H1 (cell line): Measurements from ENCODE around the gene CROCC2. TPM values are rescaled to one million over a fixed set of nuclear protein-coding genes. Genes with fewer than 3 reads are reported as not detected.

ENCODE experiments used
- CTCF ChIA-PET: fragments of 300-600 bp; sonication (Branson Sonifier 250); formaldehyde crosslinking; loops from one replicate; lab custom pipeline; 2021; ENCODE audit not compliant: partially characterized antibody; lab: Charles Lee
- POLR2A ChIA-PET: fragments of 300-600 bp; sonication (Branson Sonifier 250); formaldehyde crosslinking; loops from one replicate; lab custom pipeline; 2021; ENCODE audit warnings: inconsistent platforms; ENCODE audit not compliant: partially characterized antibody; lab: Charles Lee
- DNase-seq, 2 experiments: peaks; one replicate each; pipeline versions ENCODE4 v3.0.0 to v3.0.0-alpha.2; 2010 to 2022; ENCODE audit warnings: low spot score in 2 of 2, low read depth in 1 of 2, mixed read lengths in 1 of 2
- FAIRE-seq: peaks from 2 replicates; lab custom pipeline; 2011; peaks lifted over from hg19 to GRCh38; lab: Jason Lieb, UNC
- H2AFZ ChIP-seq: 2 replicates; pipeline ENCODE4 v1.8.1; 2012; ENCODE audit warnings: low read length, inconsistent platforms
- H2AK5ac ChIP-seq: 2 replicates; pipeline ENCODE4 v1.6.1; 2013; ENCODE audit warnings: low read depth, low read length
- H2BK120ac ChIP-seq: replicated peaks from 2 replicates; pipeline ENCODE3; 2013; ENCODE audit warnings: low read depth, low read length, inconsistent platforms
- H2BK12ac ChIP-seq: 2 replicates; pipeline ENCODE4 v1.6.1; 2013; ENCODE audit warnings: low read depth, low read length
- H2BK15ac ChIP-seq: 2 replicates; pipeline ENCODE4 v1.6.1; 2013; ENCODE audit warnings: low read length
- H2BK20ac ChIP-seq: 2 replicates; pipeline ENCODE4 v1.6.1; 2013; ENCODE audit warnings: low read length
- H2BK5ac ChIP-seq: 2 replicates; pipeline ENCODE4 v1.6.1; 2013; ENCODE audit warnings: low read depth, low read length
- H3K14ac ChIP-seq: 2 replicates; pipeline ENCODE4 v1.6.1; 2013; ENCODE audit warnings: inconsistent platforms; ENCODE audit not compliant: insufficient read length
- H3K18ac ChIP-seq: 2 replicates; pipeline ENCODE4 v1.6.1; 2013; ENCODE audit warnings: low read length; ENCODE audit errors: extremely low read depth
- H3K23ac ChIP-seq: 2 replicates; pipeline ENCODE4 v1.6.1; 2013; ENCODE audit warnings: inconsistent platforms; ENCODE audit not compliant: insufficient read length
- H3K23me2 ChIP-seq: 2 replicates; pipeline ENCODE4 v1.6.1; 2013; ENCODE audit warnings: low read depth, low read length
- H3K27ac ChIP-seq: 2 replicates; pipeline ENCODE4 v1.6.1; 2011; ENCODE audit warnings: low read depth, low read length, inconsistent platforms
- H3K27me3 ChIP-seq, 4 experiments: replicated peaks in 1 of 4; 1 replicate in 1 of 4; 2 replicates in 3 of 4; pipeline versions ENCODE4 v1.6.1 to v1.8.1; 2011 to 2013; ENCODE audit warnings: low read length in 3 of 4, mild to moderate bottlenecking in 3 of 4, inconsistent platforms in 2 of 4, mixed read lengths in 2 of 4, moderate library complexity in 1 of 4; ENCODE audit not compliant: control insufficient read depth in 3 of 4, insufficient read depth in 3 of 4; ENCODE audit errors: extremely low read depth in 1 of 4
- H3K36me3 ChIP-seq, 4 experiments: 2 replicates each; pipeline versions ENCODE4 v1.6.1 to v1.8.1; 2011 to 2013; ENCODE audit warnings: mild to moderate bottlenecking in 4 of 4, low read length in 3 of 4, moderate library complexity in 2 of 4, control low read depth in 1 of 4, inconsistent platforms in 1 of 4; ENCODE audit not compliant: insufficient read depth in 4 of 4, control insufficient read depth in 2 of 4
- H3K4ac ChIP-seq: replicated peaks from 2 replicates; pipeline ENCODE3; 2013; ENCODE audit warnings: low read length, low read depth, mixed read lengths, inconsistent platforms; ENCODE audit not compliant: insufficient read length
- H3K4me1 ChIP-seq, 4 experiments: replicated peaks in 1 of 4; 1 replicate in 1 of 4; 2 replicates in 3 of 4; pipeline versions ENCODE4 v1.6.1 to v1.8.1; 2011 to 2013; ENCODE audit warnings: low read length in 3 of 4, inconsistent platforms in 2 of 4, mixed read lengths in 1 of 4; ENCODE audit not compliant: insufficient read depth in 4 of 4, control insufficient read depth in 3 of 4
- H3K4me2 ChIP-seq, 2 experiments: 2 replicates each; pipeline versions ENCODE4 v1.6.1 to v1.8.1; 2011 to 2013; ENCODE audit warnings: low read depth in 2 of 2, low read length in 2 of 2, control low read depth in 1 of 2, inconsistent platforms in 1 of 2, mild to moderate bottlenecking in 1 of 2; ENCODE audit not compliant: insufficient read depth in 1 of 2
- H3K4me3 ChIP-seq, 4 experiments: fragments of 200-600, 300-600 bp in 1 of 4; sonication (generic), shearing (Covaris generic), sonication (Bioruptor Twin) in 1 of 4; 2 replicates each; pipeline versions ENCODE4 v1.5.1 to v1.8.1; 2011 to 2016; ENCODE audit warnings: low read length in 4 of 4, low read depth in 3 of 4, control low read depth in 2 of 4, inconsistent platforms in 2 of 4, mild to moderate bottlenecking in 2 of 4, mixed read lengths in 1 of 4, moderate library complexity in 1 of 4; ENCODE audit not compliant: insufficient read depth in 2 of 4; ENCODE audit errors: extremely low read depth in 1 of 4
- H3K56ac ChIP-seq: replicated peaks from 2 replicates; pipeline ENCODE3; 2013; ENCODE audit warnings: low read depth, mild to moderate bottlenecking, mixed read lengths, low read length, inconsistent platforms; ENCODE audit not compliant: insufficient read length
- H3K79me1 ChIP-seq: 2 replicates; pipeline ENCODE4 v1.6.1; 2013; ENCODE audit warnings: low read depth, low read length, control low read depth
- H3K79me2 ChIP-seq, 2 experiments: 2 replicates each; pipeline versions ENCODE4 v1.6.1 to v1.8.1; 2012 to 2013; ENCODE audit warnings: low read length in 2 of 2, mild to moderate bottlenecking in 2 of 2, inconsistent platforms in 1 of 2; ENCODE audit not compliant: insufficient read depth in 2 of 2, control insufficient read depth in 1 of 2
- H3K9ac ChIP-seq, 4 experiments: replicated peaks in 1 of 4; 1 replicate in 1 of 4; 2 replicates in 3 of 4; pipeline versions ENCODE4 v1.6.1 to v1.8.1; 2011 to 2013; ENCODE audit warnings: low read depth in 3 of 4, low read length in 3 of 4, control low read depth in 2 of 4, mild to moderate bottlenecking in 2 of 4, moderate library complexity in 2 of 4, inconsistent platforms in 1 of 4; ENCODE audit errors: extremely low read depth in 1 of 4
- H3K9me3 ChIP-seq, 2 experiments: 2 replicates each; pipeline versions ENCODE4 v1.6.1 to v1.8.1; 2012 to 2013; ENCODE audit warnings: mild to moderate bottlenecking in 2 of 2, moderate library complexity in 2 of 2, control low read depth in 1 of 2, inconsistent platforms in 1 of 2, low read depth in 1 of 2, low read length in 1 of 2, mixed read lengths in 1 of 2; ENCODE audit not compliant: insufficient read depth in 2 of 2
- H4K20me1 ChIP-seq, 2 experiments: replicated peaks in 1 of 2; 2 replicates each; pipeline versions ENCODE3 to v1.8.1; 2011 to 2013; ENCODE audit warnings: inconsistent platforms in 2 of 2, low read length in 2 of 2, mild to moderate bottlenecking in 1 of 2; ENCODE audit not compliant: insufficient read depth in 2 of 2, control insufficient read depth in 1 of 2
- H4K5ac ChIP-seq: 2 replicates; pipeline ENCODE4 v1.6.1; 2013; ENCODE audit warnings: low read length, low read depth, mixed read lengths, inconsistent platforms; ENCODE audit not compliant: insufficient read length
- H4K8ac ChIP-seq: 2 replicates; pipeline ENCODE4 v1.8.0; 2013; ENCODE audit warnings: mild to moderate bottlenecking, moderate library complexity, low read length, inconsistent platforms; ENCODE audit not compliant: insufficient read depth; ENCODE audit errors: extremely low read depth
- H4K91ac ChIP-seq: replicated peaks from 2 replicates; pipeline ENCODE3; 2013; ENCODE audit warnings: low read length, mixed read lengths, inconsistent platforms; ENCODE audit not compliant: insufficient read length
- CREB1 ChIP-seq: IDR thresholded peaks from 2 replicates; pipeline ENCODE4 v1.6.1; 2012; ENCODE audit warnings: inconsistent platforms
- RNF2 ChIP-seq: fragments of 200-900, 300-1000 bp; sonication (generic); IDR thresholded peaks from 2 replicates; pipeline ENCODE4 v1.7.1; 2016; ENCODE audit warnings: borderline replicate concordance, low read depth, mild to moderate bottlenecking, antibody characterized with exemption, low read length; ENCODE audit not compliant: poor library complexity, severe bottlenecking; ENCODE audit errors: missing control alignments
- WGBS, 2 experiments: shearing (Covaris generic) in 1 of 2; methylation state at CpG; one replicate each; pipeline versions ENCODE4 v1.1.6 to v1.1.7; 2013 to 2015; ENCODE audit warnings: low lambda C conversion rate in 2 of 2, mixed read lengths in 2 of 2, inconsistent platforms in 1 of 2, low coverage in 1 of 2, missing lambda C conversion rate in 1 of 2; ENCODE audit not compliant: insufficient replicate concordance in 2 of 2, insufficient coverage in 1 of 2, insufficient read length in 1 of 2; ENCODE audit errors: extremely low coverage in 1 of 2, missing lambda C conversion rate in 1 of 2; 5-methylcytosine and 5-hydroxymethylcytosine counted together
- polyA plus RNA-seq, 7 experiments: library from polyadenylated mRNA; depleted of rRNA in 3 of 7; stranded (reverse) in 5 of 7; unstranded in 2 of 7; fragments of >200 nt in 5 of 7; fragments of 200-250 nt in 2 of 7; gene quantifications; 1 replicate in 5 of 7; 2 replicates in 1 of 7; 4 replicates in 1 of 7; pipeline versions ENCODE4 v1.2.1 to v1.2.3, GENCODE V29; 2011 to 2013; ENCODE audit warnings: missing spikeins in 2 of 7, mixed read lengths in 2 of 7
- total RNA-seq: library from RNA; stranded (reverse); fragmentation: NEBNext Ultra II Directional; extraction: Animal tissue kit (Norgen Biotek cat#: 25700); gene quantifications from 2 replicates; pipeline ENCODE4 v1.2.1, GENCODE V29; 2021

Gene CROCC2
- total and polyA plus RNA-seq, 2 of the 8 experiments (the other 6 are each of a cell fraction or from before 2014, with no cell fraction given), result not detected

DNA sequence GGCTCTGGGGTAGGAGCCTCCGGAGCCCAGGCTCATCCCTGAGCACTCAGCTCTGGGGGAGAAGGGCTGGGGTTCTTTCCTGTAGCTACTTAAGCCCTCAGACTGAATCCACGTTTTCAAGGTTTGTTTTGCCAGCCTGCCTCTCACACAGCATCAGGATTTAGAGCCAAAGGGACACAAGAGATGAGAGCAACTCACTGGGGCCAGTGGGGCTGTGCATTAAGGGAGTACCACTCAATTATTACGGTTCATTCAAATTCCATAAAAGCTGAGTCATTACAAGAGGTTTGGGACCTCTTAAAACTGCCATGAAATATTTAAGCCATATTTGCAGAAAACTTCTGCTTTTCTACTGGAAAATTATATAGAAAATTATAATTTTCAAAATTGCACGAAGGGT lies 75.1 kb downstream of the CROCC2 start:
- Histone ChIP-seq H2BK15ac (no peak overlapping the region), H3K4me1 (peaks cover 0 to 3% (median 0%) of the 10 kb centered on the region in 4 experiments; a peak in 1 of 7 replicates), H3K79me2 (no peaks in the 10 kb centered on the region), H3K18ac (no peak overlapping the region), H3K23me2 (peaks cover 2% of the 10 kb centered on the region; the same call in 1 of the 2 replicates), H3K4me2 (no peak overlapping the region), H3K23ac (no peak overlapping the region), H2BK20ac (no peak overlapping the region), H2AFZ (no peak overlapping the region), H3K27ac (no peak overlapping the region), H2AK5ac (no peak overlapping the region), H3K9ac (no peak overlapping the region), H4K20me1 (peaks cover 0 to 2% of the 10 kb centered on the region in 2 experiments), H3K4ac (no peak overlapping the region), H3K4me3 (no peak overlapping the region), H4K91ac (no peak overlapping the region), H4K8ac (no peak overlapping the region), H3K27me3 (peaks cover 0 to 3% (median 3%) of the 10 kb centered on the region in 4 experiments; a peak in 3 of 7 replicates), H2BK12ac (no peak overlapping the region), H3K9me3 (no peaks in the 10 kb centered on the region), H4K5ac (no peak overlapping the region), H3K14ac (no peak overlapping the region), H2BK5ac (no peak overlapping the region; the same call in 1 of the 2 replicates), H3K36me3 (no peaks in the 10 kb centered on the region), H3K79me1 (no peaks in the 10 kb centered on the region), H3K56ac (no peak overlapping the region), H2BK120ac (no peak overlapping the region)
- no peak for TF ChIP-seq RNF2
- TF ChIP-seq CREB1, result no peak
- 68% methylated on average over 4 of the region's 4 CpGs; no CpG with 5 or more reads in 1 of the 2 experiments for WGBS, 2 experiments
- ChIA-PET POLR2A (interaction anchor here (1.1 kb wide), 1 partner anchor 9 kb away, joined by 4 read pairs; no protein-coding TSS in a partner anchor), CTCF (interaction anchor here (0.7 to 3.5 kb wide), 8 partner anchors 8 to 107 kb away, joined by 3 to 16 read pairs (median 6); no protein-coding TSS in a partner anchor)
- DNase-seq (no peak), FAIRE-seq (no peak)
